SK-N-SH treated with all-trans-retinoic acid at 6 μM for 48 hours (cell line): ENCODE data around the gene HEATR1.

ENCODE experiments used
- ARNTL ChIP-seq: fragments of 450-650 bp; formaldehyde crosslinking; IDR thresholded peaks from 2 replicates; pipeline ENCODE4 v1.5.0; 2020; ENCODE audit warnings: low read depth, mild to moderate bottlenecking, moderate library complexity, borderline replicate concordance
- CSDC2 ChIP-seq: fragments of 250-450 bp; sonication (Bioruptor Pico); IDR thresholded peaks from 2 replicates; pipeline ENCODE4 v1.5.0; 2020; ENCODE audit warnings: mild to moderate bottlenecking, moderate library complexity
- ESRRG ChIP-seq: fragments of 250-450 bp; sonication (Bioruptor Pico); IDR thresholded peaks from 2 replicates; pipeline ENCODE4 v1.6.1; 2021; ENCODE audit warnings: mild to moderate bottlenecking
- OSR1 ChIP-seq: fragments of 250-450 bp; sonication (Bioruptor Pico); IDR thresholded peaks from 2 replicates; pipeline ENCODE4 v1.8.0; 2022; ENCODE audit warnings: moderate library complexity, mild to moderate bottlenecking, inconsistent platforms
- RARB ChIP-seq: fragments of 250-450 bp; sonication (Bioruptor Pico); IDR thresholded peaks from 2 replicates; pipeline ENCODE4 v1.8.0; 2021; ENCODE audit warnings: mild to moderate bottlenecking, moderate library complexity
- TOX ChIP-seq: fragments of 250-450 bp; sonication (Bioruptor Pico); IDR thresholded peaks from 2 replicates; pipeline ENCODE4 v1.8.0; 2021; ENCODE audit warnings: mild to moderate bottlenecking, moderate library complexity, borderline replicate concordance
- ZFP3 ChIP-seq: fragments of 250-450 bp; sonication (Bioruptor Pico); IDR thresholded peaks from 2 replicates; pipeline ENCODE4 v1.5.0; 2020; ENCODE audit warnings: mild to moderate bottlenecking, moderate library complexity
- ZFP30 ChIP-seq: fragments of 450-650 bp; formaldehyde crosslinking; IDR thresholded peaks from 2 replicates; pipeline ENCODE4 v1.5.0; 2022; ENCODE audit warnings: mild to moderate bottlenecking, moderate library complexity
- ZNF8 ChIP-seq: fragments of 450-650 bp; formaldehyde crosslinking; IDR thresholded peaks from 2 replicates; pipeline ENCODE4 v1.5.0; 2020; ENCODE audit warnings: mild to moderate bottlenecking, moderate library complexity
- TF ChIP-seq, protein P1 (sequence below): fragments of 250-450 bp; sonication (Bioruptor Pico); IDR thresholded peaks from 2 replicates; pipeline ENCODE4 v1.5.1; 2021; ENCODE audit warnings: mild to moderate bottlenecking, moderate library complexity
- TF ChIP-seq, protein P2 (sequence below): fragments of 250-450 bp; sonication (Bioruptor Pico); IDR thresholded peaks from 2 replicates; pipeline ENCODE4 v1.5.1; 2020; ENCODE audit warnings: low read depth, mild to moderate bottlenecking, moderate library complexity
- TF ChIP-seq, protein P3 (sequence below): fragments of 250-450 bp; sonication (Bioruptor Pico); IDR thresholded peaks from 2 replicates; pipeline ENCODE4 v1.8.0; 2020; ENCODE audit warnings: mild to moderate bottlenecking, moderate library complexity, borderline replicate concordance

- TF ChIP-seq, protein P1, sequence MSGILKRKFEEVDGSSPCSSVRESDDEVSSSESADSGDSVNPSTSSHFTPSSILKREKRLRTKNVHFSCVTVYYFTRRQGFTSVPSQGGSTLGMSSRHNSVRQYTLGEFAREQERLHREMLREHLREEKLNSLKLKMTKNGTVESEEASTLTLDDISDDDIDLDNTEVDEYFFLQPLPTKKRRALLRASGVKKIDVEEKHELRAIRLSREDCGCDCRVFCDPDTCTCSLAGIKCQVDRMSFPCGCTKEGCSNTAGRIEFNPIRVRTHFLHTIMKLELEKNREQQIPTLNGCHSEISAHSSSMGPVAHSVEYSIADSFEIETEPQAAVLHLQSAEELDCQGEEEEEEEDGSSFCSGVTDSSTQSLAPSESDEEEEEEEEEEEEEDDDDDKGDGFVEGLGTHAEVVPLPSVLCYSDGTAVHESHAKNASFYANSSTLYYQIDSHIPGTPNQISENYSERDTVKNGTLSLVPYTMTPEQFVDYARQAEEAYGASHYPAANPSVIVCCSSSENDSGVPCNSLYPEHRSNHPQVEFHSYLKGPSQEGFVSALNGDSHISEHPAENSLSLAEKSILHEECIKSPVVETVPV (CRISPR knock-in tag), result no peak
- TF ChIP-seq CSDC2 (CRISPR knock-in tag) (no peak), ARNTL (no peak), ESRRG (no peak), RARB (CRISPR knock-in tag) (no peak), TOX (CRISPR knock-in tag) (no peak), ZFP3 (CRISPR knock-in tag) (no peak), OSR1 (CRISPR knock-in tag) (no peak), ZFP30 (no peak), ZNF8 (CRISPR knock-in tag) (no peak)
- TF ChIP-seq, protein P2, sequence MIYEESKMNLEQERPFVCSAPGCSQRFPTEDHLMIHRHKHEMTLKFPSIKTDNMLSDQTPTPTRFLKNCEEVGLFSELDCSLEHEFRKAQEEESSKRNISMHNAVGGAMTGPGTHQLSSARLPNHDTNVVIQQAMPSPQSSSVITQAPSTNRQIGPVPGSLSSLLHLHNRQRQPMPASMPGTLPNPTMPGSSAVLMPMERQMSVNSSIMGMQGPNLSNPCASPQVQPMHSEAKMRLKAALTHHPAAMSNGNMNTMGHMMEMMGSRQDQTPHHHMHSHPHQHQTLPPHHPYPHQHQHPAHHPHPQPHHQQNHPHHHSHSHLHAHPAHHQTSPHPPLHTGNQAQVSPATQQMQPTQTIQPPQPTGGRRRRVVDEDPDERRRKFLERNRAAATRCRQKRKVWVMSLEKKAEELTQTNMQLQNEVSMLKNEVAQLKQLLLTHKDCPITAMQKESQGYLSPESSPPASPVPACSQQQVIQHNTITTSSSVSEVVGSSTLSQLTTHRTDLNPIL (CRISPR knock-in tag), result no peak
- TF ChIP-seq, protein P3, sequence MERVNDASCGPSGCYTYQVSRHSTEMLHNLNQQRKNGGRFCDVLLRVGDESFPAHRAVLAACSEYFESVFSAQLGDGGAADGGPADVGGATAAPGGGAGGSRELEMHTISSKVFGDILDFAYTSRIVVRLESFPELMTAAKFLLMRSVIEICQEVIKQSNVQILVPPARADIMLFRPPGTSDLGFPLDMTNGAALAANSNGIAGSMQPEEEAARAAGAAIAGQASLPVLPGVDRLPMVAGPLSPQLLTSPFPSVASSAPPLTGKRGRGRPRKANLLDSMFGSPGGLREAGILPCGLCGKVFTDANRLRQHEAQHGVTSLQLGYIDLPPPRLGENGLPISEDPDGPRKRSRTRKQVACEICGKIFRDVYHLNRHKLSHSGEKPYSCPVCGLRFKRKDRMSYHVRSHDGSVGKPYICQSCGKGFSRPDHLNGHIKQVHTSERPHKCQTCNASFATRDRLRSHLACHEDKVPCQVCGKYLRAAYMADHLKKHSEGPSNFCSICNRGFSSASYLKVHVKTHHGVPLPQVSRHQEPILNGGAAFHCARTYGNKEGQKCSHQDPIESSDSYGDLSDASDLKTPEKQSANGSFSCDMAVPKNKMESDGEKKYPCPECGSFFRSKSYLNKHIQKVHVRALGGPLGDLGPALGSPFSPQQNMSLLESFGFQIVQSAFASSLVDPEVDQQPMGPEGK (CRISPR knock-in tag), result no peak
Observed at GRCh38 chr1:236509203-236509602, 95.1 kb downstream of the HEATR1 start.
